NCI-H748 treated with DMSO at 0.1 percent for 48 hours (cell line): Measurements from ENCODE around the gene DRD5.

Source experiments
- DNase-seq: peaks from one replicate; lab custom pipeline; 2025; lab: John Stamatoyannopoulos, UW

The DRD5 gene

DNA sequence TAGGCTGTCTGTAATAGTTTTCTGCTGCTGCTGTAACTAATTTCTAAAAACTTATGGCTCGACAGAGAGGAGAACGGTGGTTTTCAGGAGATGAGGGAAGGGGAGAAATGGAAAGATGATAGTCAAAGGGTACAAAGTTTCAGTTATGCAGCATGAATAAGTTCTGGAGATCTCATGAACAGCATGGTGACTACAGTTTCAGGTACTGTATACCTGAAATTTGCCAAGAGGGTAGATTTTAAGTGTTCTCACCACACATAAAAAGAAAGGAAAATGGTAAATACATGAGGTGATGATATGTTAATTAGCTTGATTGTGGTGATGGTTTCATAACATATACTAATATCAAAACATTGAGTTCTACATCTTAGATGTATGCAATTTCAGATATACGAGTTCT, 34.9 kb downstream of the DRD5 start:
- DNase-seq: no peak

DNA sequence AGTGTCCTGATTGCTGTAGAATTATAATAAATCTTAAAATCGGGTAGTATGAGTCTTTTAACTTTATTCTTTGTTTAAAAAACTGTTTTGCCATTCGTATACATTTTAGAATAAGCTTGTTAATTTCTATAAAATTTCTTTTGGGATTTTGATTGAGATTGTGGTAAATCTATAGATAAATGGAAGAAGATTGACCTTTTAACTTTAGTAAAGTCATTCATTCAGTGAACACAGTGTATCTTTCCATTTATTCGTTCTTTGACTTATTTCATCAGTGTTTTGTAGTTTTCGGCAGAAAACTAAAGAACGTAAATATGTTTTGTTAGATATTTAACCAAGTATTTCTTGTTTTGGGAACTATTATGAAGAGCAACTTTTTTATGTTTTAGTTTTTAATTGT, 38.9 kb downstream of the DRD5 start:
- DNase-seq: no peak

DNA sequence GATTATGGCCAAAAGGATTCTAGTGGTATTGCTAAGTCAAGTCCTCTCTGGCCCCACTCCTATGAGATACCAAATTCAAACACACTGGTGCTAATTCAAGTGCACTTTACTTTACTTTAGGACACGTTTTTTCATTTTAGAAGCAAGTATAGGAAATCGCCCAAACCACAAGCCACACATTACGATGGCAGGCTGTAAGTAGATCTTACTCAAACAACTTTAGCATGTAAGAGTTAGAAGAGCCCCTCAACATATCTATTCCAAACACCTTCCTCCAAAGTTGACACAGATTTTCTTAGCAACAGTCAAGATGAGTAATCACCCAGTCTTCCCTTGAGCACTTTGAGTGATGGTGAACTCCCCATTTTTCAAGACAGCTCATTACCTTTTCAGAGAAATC, 43.6 kb downstream of the DRD5 start:
- DNase-seq: no peak

DNA sequence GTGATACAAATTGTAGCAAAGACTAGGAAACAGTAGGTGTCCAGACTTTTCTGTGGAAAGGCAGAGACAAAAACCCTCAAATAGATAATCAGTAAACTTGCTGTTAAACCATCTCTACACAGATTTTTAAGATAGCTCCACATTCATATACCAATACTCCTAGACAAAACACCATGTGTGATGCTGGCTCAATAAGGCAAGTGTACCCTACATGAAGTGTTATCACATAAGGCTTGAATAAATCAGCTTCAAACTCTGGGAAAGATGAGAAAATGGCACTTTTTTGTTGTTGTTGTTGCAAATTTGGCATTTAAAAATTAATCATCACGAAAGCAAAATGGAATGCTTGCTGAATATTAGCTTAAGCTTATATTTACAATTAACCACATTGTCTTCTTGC, 45.1 kb downstream of the DRD5 start:
- DNase-seq: no peak

DNA sequence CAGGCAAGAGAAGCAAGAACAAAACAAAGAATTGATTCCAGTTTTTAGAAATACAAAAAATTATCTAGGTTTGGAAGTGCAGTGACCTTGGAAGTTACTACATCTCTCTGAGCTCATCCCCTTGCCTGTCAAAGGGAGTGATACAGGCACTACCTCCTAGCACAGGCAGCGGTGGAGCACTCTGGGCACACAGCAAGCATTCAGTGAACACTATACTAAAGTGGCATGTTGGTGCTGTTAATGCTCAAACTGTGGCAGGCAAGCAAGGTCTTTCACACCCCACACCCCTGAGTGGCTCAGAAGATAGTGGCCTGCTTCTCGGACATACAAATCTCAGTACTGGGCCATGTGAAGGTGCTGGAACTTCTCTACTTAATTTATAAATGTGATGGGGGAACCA, 51.2 kb downstream of the DRD5 start:
- DNase-seq: no peak

DNA sequence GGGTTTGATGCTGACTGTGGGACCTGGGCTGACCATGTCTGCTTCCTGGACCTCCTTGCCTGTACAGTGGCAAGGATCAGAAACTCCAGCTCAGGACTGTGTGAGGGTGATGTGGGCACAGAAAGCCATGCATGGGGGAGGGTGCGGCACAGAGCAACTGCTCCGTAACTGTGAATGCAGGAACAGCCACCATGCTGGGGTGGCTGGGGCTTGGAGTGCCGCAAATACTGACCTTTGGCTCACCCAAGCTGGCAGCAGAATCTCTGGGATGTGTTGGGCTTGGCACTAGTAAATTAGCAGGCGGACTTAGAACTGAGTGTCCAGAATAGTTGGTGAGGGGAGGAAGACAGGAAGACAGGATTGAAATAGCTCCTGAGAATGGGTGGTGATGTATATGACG, 52.0 kb downstream of the DRD5 start:
- DNase-seq: no peak
